ENCODE measurements around the gene C2. TPM values are rescaled to one million over a fixed set of nuclear protein-coding genes. Genes with fewer than 3 reads are reported as not detected.

Gene C2
- total and polyA plus RNA-seq, 2 donors from 2014 or later, result 38.7 to 84.0 TPM

DNA sequence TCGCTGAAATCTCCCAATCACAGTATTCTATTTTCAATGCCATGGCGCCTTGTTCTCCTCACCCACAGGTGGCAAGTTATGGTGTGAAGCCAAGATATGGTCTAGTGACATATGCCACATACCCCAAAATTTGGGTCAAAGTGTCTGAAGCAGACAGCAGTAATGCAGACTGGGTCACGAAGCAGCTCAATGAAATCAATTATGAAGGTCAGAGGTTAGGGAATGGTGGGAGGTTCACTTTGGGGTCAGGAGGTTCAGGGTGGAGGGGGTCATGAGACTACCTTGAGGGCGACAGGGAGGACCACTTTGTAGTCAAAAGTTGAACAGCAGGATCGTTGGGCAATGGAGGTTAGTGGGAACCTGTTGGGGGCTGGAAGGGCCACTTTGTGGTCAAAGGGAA is 20.8 kb downstream of the C2 start:
- H3K9ac ChIP-seq (ENCODE audit: low read length in 3 of 3), result no peak overlapping the region
- no peaks in the 10 kb centered on the region for H3K27me3 ChIP-seq (ENCODE audit: control insufficient read depth, insufficient read depth, low read length)
- H3K36me3 ChIP-seq (ENCODE audit: control insufficient read depth in 2 of 3, insufficient read depth in 3 of 3, low read length in 3 of 3), result peaks cover 0 to 10% (median 6%) of the 10 kb centered on the region in 3 donors
- no peak overlapping the region for H3K4me3 ChIP-seq (ENCODE audit: low read length in 3 of 3)
- TF ChIP-seq, protein P1, sequence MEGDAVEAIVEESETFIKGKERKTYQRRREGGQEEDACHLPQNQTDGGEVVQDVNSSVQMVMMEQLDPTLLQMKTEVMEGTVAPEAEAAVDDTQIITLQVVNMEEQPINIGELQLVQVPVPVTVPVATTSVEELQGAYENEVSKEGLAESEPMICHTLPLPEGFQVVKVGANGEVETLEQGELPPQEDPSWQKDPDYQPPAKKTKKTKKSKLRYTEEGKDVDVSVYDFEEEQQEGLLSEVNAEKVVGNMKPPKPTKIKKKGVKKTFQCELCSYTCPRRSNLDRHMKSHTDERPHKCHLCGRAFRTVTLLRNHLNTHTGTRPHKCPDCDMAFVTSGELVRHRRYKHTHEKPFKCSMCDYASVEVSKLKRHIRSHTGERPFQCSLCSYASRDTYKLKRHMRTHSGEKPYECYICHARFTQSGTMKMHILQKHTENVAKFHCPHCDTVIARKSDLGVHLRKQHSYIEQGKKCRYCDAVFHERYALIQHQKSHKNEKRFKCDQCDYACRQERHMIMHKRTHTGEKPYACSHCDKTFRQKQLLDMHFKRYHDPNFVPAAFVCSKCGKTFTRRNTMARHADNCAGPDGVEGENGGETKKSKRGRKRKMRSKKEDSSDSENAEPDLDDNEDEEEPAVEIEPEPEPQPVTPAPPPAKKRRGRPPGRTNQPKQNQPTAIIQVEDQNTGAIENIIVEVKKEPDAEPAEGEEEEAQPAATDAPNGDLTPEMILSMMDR (IDR thresholded peaks at IDR 0.05; ENCODE audit: borderline replicate concordance, extremely low read depth, insufficient read depth), result no peak
- H3K9me3 ChIP-seq (ENCODE audit: control insufficient read depth in 2 of 3, insufficient read depth in 1 of 3, low read length in 3 of 3), result no peaks in the 10 kb centered on the region
- intact Hi-C loops (cut with DNase I), result no loop called here
- no peak overlapping the region for H3K27ac ChIP-seq (ENCODE audit: low read depth in 2 of 2, low read length in 2 of 2)
- no peak for DNase-seq
- no peak for FAIRE-seq
- H3K4me1 ChIP-seq (ENCODE audit: control insufficient read depth in 2 of 3, insufficient read depth in 2 of 3, low read depth in 1 of 3, low read length in 3 of 3), result peaks cover 0 to 6% (median 0%) of the 10 kb centered on the region in 3 donors

DNA sequence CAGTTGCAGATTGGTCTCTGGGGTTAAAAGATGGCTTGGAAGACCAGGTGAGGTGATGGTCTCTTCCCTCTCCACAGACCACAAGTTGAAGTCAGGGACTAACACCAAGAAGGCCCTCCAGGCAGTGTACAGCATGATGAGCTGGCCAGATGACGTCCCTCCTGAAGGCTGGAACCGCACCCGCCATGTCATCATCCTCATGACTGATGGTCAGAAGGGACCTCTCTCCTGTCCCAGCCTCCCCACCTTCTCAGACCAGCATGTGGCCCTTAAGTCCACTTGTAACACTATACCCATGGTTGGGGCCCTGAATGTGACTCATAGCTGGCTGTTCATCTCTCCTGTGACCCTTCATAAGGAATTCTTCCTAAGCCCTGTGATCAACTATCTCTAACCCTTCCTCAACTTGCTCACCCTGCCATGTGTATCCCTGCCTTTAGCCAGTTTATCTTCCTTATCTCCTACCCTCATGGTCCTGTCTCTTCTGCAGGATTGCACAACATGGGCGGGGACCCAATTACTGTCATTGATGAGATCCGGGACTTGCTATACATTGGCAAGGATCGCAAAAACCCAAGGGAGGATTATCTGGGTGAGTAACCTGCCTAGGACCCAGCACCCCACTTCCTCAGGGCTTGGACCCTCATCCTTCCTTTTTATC is 21.4 kb downstream of the C2 start:
- intact Hi-C loops (cut with DNase I), result no loop called here
- peaks cover 0 to 6% (median 0%) of the 10 kb centered on the region in 3 donors for H3K4me1 ChIP-seq (ENCODE audit: control insufficient read depth in 2 of 3, insufficient read depth in 2 of 3, low read depth in 1 of 3, low read length in 3 of 3)
- TF ChIP-seq, protein P1 (IDR thresholded peaks at IDR 0.05; ENCODE audit: borderline replicate concordance, extremely low read depth, insufficient read depth), result no peak
- H3K27me3 ChIP-seq (ENCODE audit: control insufficient read depth, insufficient read depth, low read length), result no peaks in the 10 kb centered on the region
- no peak overlapping the region for H3K4me3 ChIP-seq (ENCODE audit: low read length in 3 of 3)
- FAIRE-seq (no peak), DNase-seq (no peak)
- H3K9ac ChIP-seq (ENCODE audit: low read length in 3 of 3), result no peak overlapping the region
- H3K27ac ChIP-seq (ENCODE audit: low read depth in 2 of 2, low read length in 2 of 2), result no peak overlapping the region
- H3K36me3 ChIP-seq (ENCODE audit: control insufficient read depth in 2 of 3, insufficient read depth in 3 of 3, low read length in 3 of 3), result peaks cover 2 to 15% (median 12%) of the 10 kb centered on the region in 3 donors
- no peaks in the 10 kb centered on the region for H3K9me3 ChIP-seq (ENCODE audit: control insufficient read depth in 2 of 3, insufficient read depth in 1 of 3, low read length in 3 of 3)

DNA sequence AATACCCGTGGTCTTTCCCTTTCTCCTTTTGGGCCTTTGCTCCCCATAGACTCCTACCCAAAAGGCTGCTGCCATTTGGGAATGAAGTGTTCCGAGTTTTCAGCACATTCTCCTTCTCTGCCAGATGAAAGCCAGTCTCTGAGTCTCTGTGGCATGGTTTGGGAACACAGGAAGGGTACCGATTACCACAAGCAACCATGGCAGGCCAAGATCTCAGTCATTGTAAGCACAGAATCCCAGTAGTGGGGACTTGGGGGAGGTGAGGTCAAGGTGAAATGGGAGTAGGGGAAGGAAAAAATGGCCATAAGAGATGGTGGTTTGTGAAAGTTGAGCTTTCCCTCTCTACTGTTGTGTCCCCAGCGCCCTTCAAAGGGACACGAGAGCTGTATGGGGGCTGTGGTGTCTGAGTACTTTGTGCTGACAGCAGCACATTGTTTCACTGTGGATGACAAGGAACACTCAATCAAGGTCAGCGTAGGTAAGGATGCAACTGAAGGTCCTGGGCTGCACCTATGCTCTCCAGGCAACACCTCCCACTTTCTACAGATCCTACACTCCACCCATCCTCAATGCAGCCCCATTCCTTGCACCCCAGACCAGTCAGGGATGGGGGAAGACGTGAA is 22.5 kb downstream of the C2 start:
- intact Hi-C loops (cut with DNase I), result no loop called here
- FAIRE-seq (no peak), DNase-seq (no peak)
- Histone ChIP-seq H3K36me3 (ENCODE audit: control insufficient read depth in 2 of 3, insufficient read depth in 3 of 3, low read length in 3 of 3) (peaks cover 4 to 26% (median 23%) of the 10 kb centered on the region in 3 donors), H3K4me3 (ENCODE audit: low read length in 3 of 3) (no peak overlapping the region), H3K9me3 (ENCODE audit: control insufficient read depth in 2 of 3, insufficient read depth in 1 of 3, low read length in 3 of 3) (no peaks in the 10 kb centered on the region), H3K4me1 (ENCODE audit: control insufficient read depth in 2 of 3, insufficient read depth in 2 of 3, low read depth in 1 of 3, low read length in 3 of 3) (peaks cover 0 to 6% (median 0%) of the 10 kb centered on the region in 3 donors), H3K27ac (ENCODE audit: low read depth in 2 of 2, low read length in 2 of 2) (no peak overlapping the region), H3K9ac (ENCODE audit: low read length in 3 of 3) (no peak overlapping the region), H3K27me3 (ENCODE audit: control insufficient read depth, insufficient read depth, low read length) (no peaks in the 10 kb centered on the region)
- TF ChIP-seq, protein P1 (IDR thresholded peaks at IDR 0.05; ENCODE audit: borderline replicate concordance, extremely low read depth, insufficient read depth), result no peak
